H1 (cell line): ENCODE measurements around the gene MYLK4. TPM values are rescaled to one million over a fixed set of nuclear protein-coding genes. Genes with fewer than 3 reads are reported as not detected.

Experiments used
- CTCF ChIA-PET: fragments of 300-600 bp; sonication (Branson Sonifier 250); formaldehyde crosslinking; loops from one replicate; lab custom pipeline; 2021; ENCODE audit not compliant: partially characterized antibody; lab: Charles Lee
- POLR2A ChIA-PET: fragments of 300-600 bp; sonication (Branson Sonifier 250); formaldehyde crosslinking; loops from one replicate; lab custom pipeline; 2021; ENCODE audit warnings: inconsistent platforms; ENCODE audit not compliant: partially characterized antibody; lab: Charles Lee
- DNase-seq, 2 experiments: peaks; one replicate each; pipeline versions ENCODE4 v3.0.0 to v3.0.0-alpha.2; 2010 to 2022; ENCODE audit warnings: low spot score in 2 of 2, low read depth in 1 of 2, mixed read lengths in 1 of 2
- FAIRE-seq: peaks from 2 replicates; lab custom pipeline; 2011; peaks lifted over from hg19 to GRCh38; lab: Jason Lieb, UNC
- H2AFZ ChIP-seq: 2 replicates; pipeline ENCODE4 v1.8.1; 2012; ENCODE audit warnings: low read length, inconsistent platforms
- H2AK5ac ChIP-seq: 2 replicates; pipeline ENCODE4 v1.6.1; 2013; ENCODE audit warnings: low read depth, low read length
- H2BK120ac ChIP-seq: replicated peaks from 2 replicates; pipeline ENCODE3; 2013; ENCODE audit warnings: low read depth, low read length, inconsistent platforms
- H2BK12ac ChIP-seq: 2 replicates; pipeline ENCODE4 v1.6.1; 2013; ENCODE audit warnings: low read depth, low read length
- H2BK15ac ChIP-seq: 2 replicates; pipeline ENCODE4 v1.6.1; 2013; ENCODE audit warnings: low read length
- H2BK20ac ChIP-seq: 2 replicates; pipeline ENCODE4 v1.6.1; 2013; ENCODE audit warnings: low read length
- H2BK5ac ChIP-seq: 2 replicates; pipeline ENCODE4 v1.6.1; 2013; ENCODE audit warnings: low read depth, low read length
- H3K14ac ChIP-seq: 2 replicates; pipeline ENCODE4 v1.6.1; 2013; ENCODE audit warnings: inconsistent platforms; ENCODE audit not compliant: insufficient read length
- H3K18ac ChIP-seq: 2 replicates; pipeline ENCODE4 v1.6.1; 2013; ENCODE audit warnings: low read length; ENCODE audit errors: extremely low read depth
- H3K23ac ChIP-seq: 2 replicates; pipeline ENCODE4 v1.6.1; 2013; ENCODE audit warnings: inconsistent platforms; ENCODE audit not compliant: insufficient read length
- H3K23me2 ChIP-seq: 2 replicates; pipeline ENCODE4 v1.6.1; 2013; ENCODE audit warnings: low read depth, low read length
- H3K27ac ChIP-seq: 2 replicates; pipeline ENCODE4 v1.6.1; 2011; ENCODE audit warnings: low read depth, low read length, inconsistent platforms
- H3K27me3 ChIP-seq, 4 experiments: replicated peaks in 1 of 4; 1 replicate in 1 of 4; 2 replicates in 3 of 4; pipeline versions ENCODE4 v1.6.1 to v1.8.1; 2011 to 2013; ENCODE audit warnings: low read length in 3 of 4, mild to moderate bottlenecking in 3 of 4, inconsistent platforms in 2 of 4, mixed read lengths in 2 of 4, moderate library complexity in 1 of 4; ENCODE audit not compliant: control insufficient read depth in 3 of 4, insufficient read depth in 3 of 4; ENCODE audit errors: extremely low read depth in 1 of 4
- H3K36me3 ChIP-seq, 4 experiments: 2 replicates each; pipeline versions ENCODE4 v1.6.1 to v1.8.1; 2011 to 2013; ENCODE audit warnings: mild to moderate bottlenecking in 4 of 4, low read length in 3 of 4, moderate library complexity in 2 of 4, control low read depth in 1 of 4, inconsistent platforms in 1 of 4; ENCODE audit not compliant: insufficient read depth in 4 of 4, control insufficient read depth in 2 of 4
- H3K4ac ChIP-seq: replicated peaks from 2 replicates; pipeline ENCODE3; 2013; ENCODE audit warnings: low read length, low read depth, mixed read lengths, inconsistent platforms; ENCODE audit not compliant: insufficient read length
- H3K4me1 ChIP-seq, 4 experiments: replicated peaks in 1 of 4; 1 replicate in 1 of 4; 2 replicates in 3 of 4; pipeline versions ENCODE4 v1.6.1 to v1.8.1; 2011 to 2013; ENCODE audit warnings: low read length in 3 of 4, inconsistent platforms in 2 of 4, mixed read lengths in 1 of 4; ENCODE audit not compliant: insufficient read depth in 4 of 4, control insufficient read depth in 3 of 4
- H3K4me2 ChIP-seq, 2 experiments: 2 replicates each; pipeline versions ENCODE4 v1.6.1 to v1.8.1; 2011 to 2013; ENCODE audit warnings: low read depth in 2 of 2, low read length in 2 of 2, control low read depth in 1 of 2, inconsistent platforms in 1 of 2, mild to moderate bottlenecking in 1 of 2; ENCODE audit not compliant: insufficient read depth in 1 of 2
- H3K4me3 ChIP-seq, 4 experiments: fragments of 200-600, 300-600 bp in 1 of 4; sonication (generic), shearing (Covaris generic), sonication (Bioruptor Twin) in 1 of 4; 2 replicates each; pipeline versions ENCODE4 v1.5.1 to v1.8.1; 2011 to 2016; ENCODE audit warnings: low read length in 4 of 4, low read depth in 3 of 4, control low read depth in 2 of 4, inconsistent platforms in 2 of 4, mild to moderate bottlenecking in 2 of 4, mixed read lengths in 1 of 4, moderate library complexity in 1 of 4; ENCODE audit not compliant: insufficient read depth in 2 of 4; ENCODE audit errors: extremely low read depth in 1 of 4
- H3K56ac ChIP-seq: replicated peaks from 2 replicates; pipeline ENCODE3; 2013; ENCODE audit warnings: low read depth, mild to moderate bottlenecking, mixed read lengths, low read length, inconsistent platforms; ENCODE audit not compliant: insufficient read length
- H3K79me1 ChIP-seq: 2 replicates; pipeline ENCODE4 v1.6.1; 2013; ENCODE audit warnings: low read depth, low read length, control low read depth
- H3K79me2 ChIP-seq, 2 experiments: 2 replicates each; pipeline versions ENCODE4 v1.6.1 to v1.8.1; 2012 to 2013; ENCODE audit warnings: low read length in 2 of 2, mild to moderate bottlenecking in 2 of 2, inconsistent platforms in 1 of 2; ENCODE audit not compliant: insufficient read depth in 2 of 2, control insufficient read depth in 1 of 2
- H3K9ac ChIP-seq, 4 experiments: replicated peaks in 1 of 4; 1 replicate in 1 of 4; 2 replicates in 3 of 4; pipeline versions ENCODE4 v1.6.1 to v1.8.1; 2011 to 2013; ENCODE audit warnings: low read depth in 3 of 4, low read length in 3 of 4, control low read depth in 2 of 4, mild to moderate bottlenecking in 2 of 4, moderate library complexity in 2 of 4, inconsistent platforms in 1 of 4; ENCODE audit errors: extremely low read depth in 1 of 4
- H3K9me3 ChIP-seq, 2 experiments: 2 replicates each; pipeline versions ENCODE4 v1.6.1 to v1.8.1; 2012 to 2013; ENCODE audit warnings: mild to moderate bottlenecking in 2 of 2, moderate library complexity in 2 of 2, control low read depth in 1 of 2, inconsistent platforms in 1 of 2, low read depth in 1 of 2, low read length in 1 of 2, mixed read lengths in 1 of 2; ENCODE audit not compliant: insufficient read depth in 2 of 2
- H4K20me1 ChIP-seq, 2 experiments: replicated peaks in 1 of 2; 2 replicates each; pipeline versions ENCODE3 to v1.8.1; 2011 to 2013; ENCODE audit warnings: inconsistent platforms in 2 of 2, low read length in 2 of 2, mild to moderate bottlenecking in 1 of 2; ENCODE audit not compliant: insufficient read depth in 2 of 2, control insufficient read depth in 1 of 2
- H4K5ac ChIP-seq: 2 replicates; pipeline ENCODE4 v1.6.1; 2013; ENCODE audit warnings: low read length, low read depth, mixed read lengths, inconsistent platforms; ENCODE audit not compliant: insufficient read length
- H4K8ac ChIP-seq: 2 replicates; pipeline ENCODE4 v1.8.0; 2013; ENCODE audit warnings: mild to moderate bottlenecking, moderate library complexity, low read length, inconsistent platforms; ENCODE audit not compliant: insufficient read depth; ENCODE audit errors: extremely low read depth
- H4K91ac ChIP-seq: replicated peaks from 2 replicates; pipeline ENCODE3; 2013; ENCODE audit warnings: low read length, mixed read lengths, inconsistent platforms; ENCODE audit not compliant: insufficient read length
- CTBP2 ChIP-seq: IDR thresholded peaks from 2 replicates; pipeline ENCODE4 v1.7.0; 2011; ENCODE audit warnings: borderline replicate concordance, mild to moderate bottlenecking, moderate library complexity, mixed read lengths, low read length; ENCODE audit not compliant: insufficient read depth, insufficient read length
- MAX ChIP-seq: IDR thresholded peaks from 2 replicates; pipeline ENCODE4 v1.6.1; 2012; ENCODE audit warnings: inconsistent platforms
- POLR2A ChIP-seq, 2 experiments: IDR thresholded peaks; 1 replicate in 1 of 2; 2 replicates in 1 of 2; pipeline ENCODE4 v1.6.1; 2011; ENCODE audit warnings: low read depth in 2 of 2, low read length in 2 of 2, mild to moderate bottlenecking in 2 of 2; ENCODE audit errors: control extremely low read depth in 1 of 2
- SIN3A ChIP-seq, 2 experiments: IDR thresholded peaks in 1 of 2; conservative IDR thresholded peaks in 1 of 2; 2 replicates each; pipeline ENCODE4 v1.6.1; 2011 to 2012; ENCODE audit warnings: low read length in 2 of 2, improper control_type of control experiment in 1 of 2, low read depth in 1 of 2, mild to moderate bottlenecking in 1 of 2
- WGBS, 2 experiments: shearing (Covaris generic) in 1 of 2; methylation state at CpG; one replicate each; pipeline versions ENCODE4 v1.1.6 to v1.1.7; 2013 to 2015; ENCODE audit warnings: low lambda C conversion rate in 2 of 2, mixed read lengths in 2 of 2, inconsistent platforms in 1 of 2, low coverage in 1 of 2, missing lambda C conversion rate in 1 of 2; ENCODE audit not compliant: insufficient replicate concordance in 2 of 2, insufficient coverage in 1 of 2, insufficient read length in 1 of 2; ENCODE audit errors: extremely low coverage in 1 of 2, missing lambda C conversion rate in 1 of 2; 5-methylcytosine and 5-hydroxymethylcytosine counted together
- polyA plus RNA-seq, 7 experiments: library from polyadenylated mRNA; depleted of rRNA in 3 of 7; stranded (reverse) in 5 of 7; unstranded in 2 of 7; fragments of >200 nt in 5 of 7; fragments of 200-250 nt in 2 of 7; gene quantifications; 1 replicate in 5 of 7; 2 replicates in 1 of 7; 4 replicates in 1 of 7; pipeline versions ENCODE4 v1.2.1 to v1.2.3, GENCODE V29; 2011 to 2013; ENCODE audit warnings: missing spikeins in 2 of 7, mixed read lengths in 2 of 7
- total RNA-seq: library from RNA; stranded (reverse); fragmentation: NEBNext Ultra II Directional; extraction: Animal tissue kit (Norgen Biotek cat#: 25700); gene quantifications from 2 replicates; pipeline ENCODE4 v1.2.1, GENCODE V29; 2021

The MYLK4 gene
- total and polyA plus RNA-seq, 2 of the 8 experiments (the other 6 are each of a cell fraction or from before 2014, with no cell fraction given), result 0.11 to 0.17 TPM

DNA sequence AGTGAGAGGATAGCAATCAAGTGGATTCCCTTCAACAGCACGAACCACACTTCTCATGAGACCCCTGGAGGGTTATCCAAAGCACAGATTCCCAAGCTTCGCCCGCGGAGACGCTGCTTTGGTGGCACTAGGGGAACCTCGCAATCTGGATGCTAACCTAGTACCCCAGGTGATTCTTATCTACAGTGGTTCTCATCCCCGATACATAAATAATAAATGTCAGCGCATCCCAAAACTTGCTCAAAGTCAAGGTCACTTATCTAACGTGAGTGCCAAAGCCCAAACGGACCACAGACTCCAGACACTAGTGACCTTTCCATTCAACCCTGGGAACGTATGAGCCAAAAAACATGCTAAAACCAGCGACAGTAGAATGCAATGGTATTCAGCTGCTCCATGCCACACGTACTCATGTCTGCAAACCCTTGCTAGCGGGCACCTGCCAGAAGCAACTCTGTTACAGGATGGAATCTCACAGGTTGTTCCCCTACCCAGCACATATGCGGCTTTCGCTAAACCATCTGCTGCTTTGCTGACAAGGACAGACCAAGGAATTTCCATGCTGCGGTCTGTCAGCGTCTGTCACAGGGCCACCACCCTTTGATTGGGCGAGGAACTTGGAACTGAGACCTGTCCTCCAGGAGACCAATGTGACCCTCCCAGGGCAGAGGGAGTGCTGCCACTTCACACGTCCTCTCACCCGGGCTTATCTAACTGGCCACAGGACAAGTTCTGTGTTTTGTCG lies 16.8 kb downstream of the MYLK4 start:
- TF ChIP-seq MAX (peak; percentile 26; the same call in 1 of the 2 replicates), POLR2A (IDR thresholded peaks at IDR 0.05; ENCODE audit: control extremely low read depth in 1 of 2, low read depth in 2 of 2, low read length in 2 of 2) (no peak), CTBP2 (no peak), SIN3A (conservative IDR thresholded peaks at IDR 0.05 in 1 of 2, IDR thresholded peaks at IDR 0.05 in 1 of 2; ENCODE audit: low read depth in 1 of 2, low read length in 2 of 2) (peak in 1 of 2 experiments; percentile 47; a peak in 1 of 4 replicates)
- no peak overlapping the region for H3K4me3 ChIP-seq
- H3K9me3 ChIP-seq, result no peaks in the 10 kb centered on the region
- no peak overlapping the region for H2BK15ac ChIP-seq
- FAIRE-seq (no peak), DNase-seq (no peak)
- no peaks in the 10 kb centered on the region for H3K36me3 ChIP-seq
- whole genome bisulfite sequencing, 2 experiments, result 90% methylated on average over 22 of the region's 22 CpGs; no CpG with 5 or more reads in 1 of the 2 experiments
- CTCF ChIA-PET, result interaction anchor here (0.9 to 11.1 kb wide), 4 partner anchors 17 to 507 kb away, joined by 3 to 160 read pairs (median 4); partner anchors contain the start of gene MYLK4
- H3K4ac ChIP-seq, result no peak overlapping the region
- peak overlapping the region; percentile 29; the same call in 1 of the 2 replicates for H2AK5ac ChIP-seq
- H2BK12ac ChIP-seq, result peak overlapping the region; percentile 82; the same call in 1 of the 2 replicates
- H2AFZ ChIP-seq, result no peak overlapping the region
- peak overlapping the region; percentile 56; the same call in 1 of the 2 replicates for H2BK20ac ChIP-seq
- H2BK5ac ChIP-seq, result 0 out of 2 replicates have a peak overlapping the region, but pooled peaks have one; percentile 35
- H4K8ac ChIP-seq, result no peak overlapping the region
- H3K79me1 ChIP-seq, result no peaks in the 10 kb centered on the region
- no peak overlapping the region for H3K27ac ChIP-seq
- POLR2A ChIA-PET, result no interaction called here
- no peak overlapping the region for H4K5ac ChIP-seq
- no peaks in the 10 kb centered on the region for H3K23me2 ChIP-seq
- H3K4me2 ChIP-seq, result no peak overlapping the region
- no peaks in the 10 kb centered on the region for H4K20me1 ChIP-seq
- H3K23ac ChIP-seq, result no peak overlapping the region
- H2BK120ac ChIP-seq, result peak overlapping the region; percentile 35
- no peaks in the 10 kb centered on the region for H3K27me3 ChIP-seq
- H3K14ac ChIP-seq, result no peak overlapping the region
- no peak overlapping the region for H3K56ac ChIP-seq
- no peaks in the 10 kb centered on the region for H3K79me2 ChIP-seq
- peaks cover 3 to 25% (median 6%) of the 10 kb centered on the region in 4 experiments for H3K4me1 ChIP-seq
- H3K9ac ChIP-seq, result no peak overlapping the region; a peak in 2 of 7 replicates
- H4K91ac ChIP-seq, result no peak overlapping the region
- H3K18ac ChIP-seq, result no peak overlapping the region
